Heart left ventricle (tissue), 16 donors: Measurements from ENCODE around the gene KLK7. TPM values are rescaled to one million over a fixed set of nuclear protein-coding genes. Genes with fewer than 3 reads are reported as not detected.

Experiments used
- ATAC-seq, 4 donors: fragments of 200-7000 bp; cut with Tn5 transposase; one replicate each; pipeline ENCODE4 v1.9.1; 2020 to 2022; ENCODE audit warnings: moderate library complexity in 4 of 4, mild to moderate bottlenecking in 3 of 4, moderate number of reproducible peaks in 1 of 4
- DNase-seq, 5 donors: peaks; one replicate each; pipeline ENCODE4 v3.0.0-alpha.2; 2020
- H3K27ac ChIP-seq, 12 donors: fragments of 200-600 bp; sonication (generic) in 4 of 12; one replicate each; pipeline versions ENCODE4 v1.5.0 to v1.8.0; 2016 to 2022; ENCODE audit warnings: mild to moderate bottlenecking in 2 of 12
- H3K27me3 ChIP-seq, 9 donors: fragments of 200-600 bp; sonication (generic) in 2 of 9; one replicate each; pipeline versions ENCODE4 v1.5.1 to v1.8.0; 2016 to 2022; ENCODE audit warnings: mild to moderate bottlenecking in 3 of 9
- H3K36me3 ChIP-seq, 9 donors: fragments of 200-600 bp; sonication (generic) in 2 of 9; one replicate each; pipeline versions ENCODE4 v1.5.0 to v1.8.0; 2018 to 2022; ENCODE audit warnings: mild to moderate bottlenecking in 2 of 9
- H3K4me1 ChIP-seq, 12 donors: fragments of 200-600 bp; sonication (generic) in 4 of 12; one replicate each; pipeline versions ENCODE4 v1.5.0 to v1.8.0; 2016 to 2022; ENCODE audit warnings: mild to moderate bottlenecking in 3 of 12
- H3K4me3 ChIP-seq, 12 donors: fragments of 200-600 bp; sonication (generic) in 4 of 12; one replicate each; pipeline versions ENCODE4 v1.5.0 to v1.8.0; 2017 to 2022; ENCODE audit warnings: mild to moderate bottlenecking in 9 of 12, moderate library complexity in 4 of 12
- H3K9me3 ChIP-seq, 12 donors: fragments of 200-600 bp; sonication (generic) in 4 of 12; one replicate each; pipeline versions ENCODE4 v1.5.0 to v1.8.0; 2016 to 2022; ENCODE audit warnings: mild to moderate bottlenecking in 1 of 12
- CTCF ChIP-seq, 12 donors: fragments of 200-600 bp; sonication (generic) in 4 of 12; IDR thresholded peaks; one replicate each; pipeline versions ENCODE4 v1.5.0 to v1.8.0; 2018 to 2022; ENCODE audit warnings: antibody characterized with exemption in 12 of 12, mild to moderate bottlenecking in 5 of 12
- POLR2A ChIP-seq, 2 donors: fragments of 450-650 bp; IDR thresholded peaks; one replicate each; pipeline ENCODE4 v1.6.1; 2017; ENCODE audit warnings: antibody characterized with exemption in 2 of 2, mild to moderate bottlenecking in 2 of 2, moderate library complexity in 2 of 2
- WGBS, 4 donors: extraction: QIAGEN DNeasy Blood & Tissue Kit in 2 of 4; methylation state at CpG; one replicate each; pipeline versions ENCODE4 v1.1.5 to v1.1.7; 2013 to 2018; 5-methylcytosine and 5-hydroxymethylcytosine counted together
- intact Hi-C, 10 donors: fragments of 100-400 bp; cut with DNase I; formaldehyde crosslinking; loops; one replicate each; pipeline versions ENCODE4 v1.11.1 to v1.14.2; 2022
- polyA plus RNA-seq, 2 donors: library from polyadenylated mRNA; stranded (reverse); fragments of 200-250 nt; gene quantifications; one replicate each; pipeline ENCODE4 v1.2.3, GENCODE V29; 2013
- total RNA-seq, 9 donors: library from RNA; depleted of rRNA in 2 of 9; stranded (reverse); fragments of >200 nt in 2 of 9; fragmentation: NEBNext Ultra II Directional in 3 of 9; extraction: Animal tissue kit (Norgen Biotek cat#: 25700) in 3 of 9; gene quantifications; one replicate each; pipeline versions ENCODE4 v1.1.0 to v1.2.4, GENCODE V29; 2016 to 2023
- donor health status: ischemic (EF 13 %, LVEDD 7.1; RV severe dilation, severe dysfunction).
- donor health status: healthy with polysubstance abuse.
- donor health status: DM: no; HTN: yes; CAD: no.
- donor health status: DM: no; HTN: no; CAD: no.
- donor health status: ischemic (EF 25% LVEDD 6.9; RV normal size, moderate dysfunction).
- donor health status: ischemic (EF 25% LVEDD 5.7; RV mildly dilated, moderate dysfunction).
- donor health status: healthy.
- donor health status: DM: yes; HTN: yes; CAD: no.
- donor health status: ischemic (EF 35%, LVEDD 5.7; RV mildly dilated, moderate dysfunction).
- donor health status: nonischemic (EF 11% LVEDD 7.7; RV severe dilation, severe dysfunction).
- donor health status: DM: yes; HTN: yes; CAD: no.
- donor health status: PGD.
- donor health status: ischemic (EF 29% LVEDD 5.4; RV normal size, mild dysfunction).
- donor health status: nonischemic (EF 23%, LVEDD 6.1; RV moderate dilation, normal function).

Gene KLK7
- total and polyA plus RNA-seq, 11 donors: 4.1 TPM; not detected in 10

GRCh38 chr19:51014242-51014641, 30.5 kb upstream of the KLK7 start:
- no peak overlapping the region for H3K27ac ChIP-seq
- ATAC-seq (no peak), DNase-seq (no peak)
- no peaks in the 10 kb centered on the region for H3K9me3 ChIP-seq
- H3K36me3 ChIP-seq: no peaks in the 10 kb centered on the region
- intact Hi-C loops: loop anchor here in 3 of 10 donors (10.0 kb wide), 2 partner anchors 79 to 151 kb away; no protein-coding TSS in a partner anchor
- WGBS, 4 donors: 80 to 88% (median 87%) methylated on average over 6 of the region's 6 CpGs
- H3K4me3 ChIP-seq: no peak overlapping the region
- no peak for TF ChIP-seq POLR2A (IDR thresholded peaks at IDR 0.05)
- no peak for TF ChIP-seq CTCF (IDR thresholded peaks at IDR 0.05)
- H3K4me1 ChIP-seq: peaks cover 0 to 24% (median 13%) of the 10 kb centered on the region in 12 donors
- peaks cover 33 to 94% (median 55%) of the 10 kb centered on the region in 9 donors for H3K27me3 ChIP-seq

- intact Hi-C loops: loop anchor here in 3 of 10 donors (10.0 kb wide), 2 partner anchors 78 to 152 kb away; no protein-coding TSS in a partner anchor
- no peak for ATAC-seq
- DNase-seq: no peak
- no peak overlapping the region for H3K27ac ChIP-seq
- H3K9me3 ChIP-seq: no peaks in the 10 kb centered on the region
- H3K4me3 ChIP-seq: no peak overlapping the region
- H3K36me3 ChIP-seq: no peaks in the 10 kb centered on the region
- 54 to 67% (median 61%) methylated on average over 12 of the region's 12 CpGs for WGBS, 4 donors
- TF ChIP-seq POLR2A (IDR thresholded peaks at IDR 0.05): no peak
- no peak for TF ChIP-seq CTCF (IDR thresholded peaks at IDR 0.05)
- peaks cover 23 to 84% (median 41%) of the 10 kb centered on the region in 9 donors for H3K27me3 ChIP-seq
- H3K4me1 ChIP-seq: peaks cover 0 to 11% (median 5%) of the 10 kb centered on the region in 12 donors
Measured at GRCh38 chr19:51012661-51013190, 29.0 kb upstream of the KLK7 start.

GRCh38 chr19:51010066-51010795, 26.5 kb upstream of the KLK7 start:
- no peak for TF ChIP-seq CTCF (IDR thresholded peaks at IDR 0.05)
- TF ChIP-seq POLR2A (IDR thresholded peaks at IDR 0.05): no peak
- 68 to 84% (median 70%) methylated on average over 4 of the region's 4 CpGs for WGBS, 4 donors

More at GRCh38 chr19:51010066-51010795, 26.5 kb upstream of the KLK7 start:
- no peaks in the 10 kb centered on the region for H3K36me3 ChIP-seq
- H3K4me3 ChIP-seq: no peak overlapping the region
- no peak overlapping the region for H3K27ac ChIP-seq
- peaks cover 2 to 73% (median 18%) of the 10 kb centered on the region in 9 donors for H3K27me3 ChIP-seq
- ATAC-seq (no peak), DNase-seq (no peak)
- H3K4me1 ChIP-seq: no peaks in the 10 kb centered on the region
- H3K9me3 ChIP-seq: no peaks in the 10 kb centered on the region
- intact Hi-C loops: loop anchor here in 3 of 10 donors (10.0 kb wide), 2 partner anchors 75 to 155 kb away; no protein-coding TSS in a partner anchor
